ENCODE results near the gene RTF2.

GRCh38 chr20:56516631-56517030, 48.2 kb downstream of the RTF2 start:
- TF ChIP-seq CTCF (conservative IDR thresholded peaks at IDR 0.05; ENCODE audit: low read length) (no peak), EZH2phosphoT487 (IDR thresholded peaks at IDR 0.05; ENCODE audit: borderline replicate concordance) (no peak)

All from Loucy (cell line).